ENCODE data around the gene THUMPD3.

DNA sequence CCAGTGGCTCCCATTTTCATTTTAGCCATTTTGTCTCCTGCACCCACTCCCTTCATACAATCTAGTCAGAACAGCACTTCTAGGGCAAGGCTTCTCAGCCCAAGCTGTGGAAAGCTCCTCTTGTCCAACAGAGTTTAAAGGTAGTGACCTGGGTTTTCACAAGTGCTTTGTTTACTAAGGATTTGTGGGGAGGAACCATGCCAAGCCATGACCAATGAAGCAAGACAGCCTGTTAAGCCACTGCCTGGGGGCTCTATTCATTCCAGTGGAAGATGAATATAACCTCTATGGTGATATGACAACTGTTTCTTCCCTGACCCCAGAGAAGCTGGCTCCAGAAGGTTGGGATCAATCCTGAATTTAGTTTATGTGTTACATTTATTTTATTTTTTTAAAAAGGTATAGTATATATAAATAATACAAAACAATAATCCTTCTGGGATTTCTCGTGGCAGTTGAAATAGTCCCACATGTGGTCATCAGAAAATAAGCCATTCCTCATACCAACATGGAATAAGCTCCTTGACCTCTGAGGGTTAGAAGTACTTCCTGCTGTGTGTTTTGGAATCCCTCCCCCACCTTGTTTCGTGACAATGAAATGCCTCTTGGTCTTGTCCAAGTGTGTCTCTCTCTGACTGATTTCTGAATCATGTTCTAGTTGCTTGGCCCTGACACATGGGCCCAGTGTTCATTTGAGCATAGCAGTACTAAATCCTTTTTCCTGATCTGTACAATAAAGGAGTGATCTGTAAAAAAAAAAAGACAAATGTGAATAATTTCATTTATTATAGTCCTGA is 13.3 kb upstream of the THUMPD3 start:
- TF ChIP-seq YY1 (IDR thresholded peaks at IDR 0.05; ENCODE audit: insufficient read depth, insufficient read length) (no peak), SUZ12 (IDR thresholded peaks at IDR 0.05; ENCODE audit: extremely low read depth, insufficient read depth, insufficient read length) (no peak)

Data from NT2/D1 (cell line).